ACC112 (cell line): Measurements from ENCODE around the gene GTF2F1.

Experiments used
- H2AFZ ChIP-seq: fragments of 200-600 bp; sonication (generic); one replicate; pipeline ENCODE4 v1.6.0; 2017; ENCODE audit warnings: antibody characterized with exemption, low read length; ENCODE audit not compliant: unreplicated experiment
- H3K27ac ChIP-seq: fragments of 200-600 bp; sonication (generic); 2 replicates; pipeline ENCODE4 v1.5.1; 2014; ENCODE audit warnings: low read depth, mild to moderate bottlenecking, antibody characterized with exemption, low read length, moderate library complexity
- H3K27me3 ChIP-seq: fragments of 200-600 bp; sonication (generic); 2 replicates; pipeline ENCODE4 v1.6.1; 2014; ENCODE audit warnings: mild to moderate bottlenecking, antibody characterized with exemption, low read length, moderate library complexity, mixed read lengths; ENCODE audit not compliant: insufficient read depth
- H3K36me3 ChIP-seq: fragments of 200-600 bp; sonication (generic); 2 replicates; pipeline ENCODE4 v1.6.1; 2016; ENCODE audit warnings: mild to moderate bottlenecking, antibody characterized with exemption, low read length, moderate library complexity, mixed read lengths; ENCODE audit not compliant: insufficient read depth
- H3K4me1 ChIP-seq: fragments of 200-600 bp; sonication (generic); one replicate; pipeline ENCODE4 v1.6.1; 2016; ENCODE audit warnings: low read length, mixed read lengths; ENCODE audit not compliant: insufficient read depth, unreplicated experiment, control insufficient read depth
- H3K4me3 ChIP-seq: fragments of 200-600 bp; sonication (generic); 2 replicates; pipeline ENCODE4 v1.5.1; 2014; ENCODE audit warnings: mild to moderate bottlenecking, low read depth, low read length
- H3K79me2 ChIP-seq: fragments of 200-600 bp; sonication (generic); one replicate; pipeline ENCODE4 v1.6.0; 2016; ENCODE audit warnings: low read length; ENCODE audit not compliant: control insufficient read depth, unreplicated experiment, insufficient read depth

GTF2F1 gene

GRCh38 chr19:6427131-6427530 lies 34.2 kb upstream of the GTF2F1 start:
- Histone ChIP-seq H3K4me1 (peaks cover 14% of the 10 kb centered on the region), H3K36me3 (no peaks in the 10 kb centered on the region), H3K27me3 (no peaks in the 10 kb centered on the region), H3K79me2 (peaks cover 21% of the 10 kb centered on the region), H2AFZ (no peak overlapping the region), H3K4me3 (no peak overlapping the region), H3K27ac (no peak overlapping the region)

GRCh38 chr19:6425732-6426620 lies 33.0 kb upstream of the GTF2F1 start:
- H2AFZ ChIP-seq: peak overlapping the region; percentile 33
- H3K4me3 ChIP-seq: peak overlapping the region; percentile 68
- peak overlapping the region; percentile 77 for H3K27ac ChIP-seq
- H3K27me3 ChIP-seq: no peaks in the 10 kb centered on the region
- peaks cover 14% of the 10 kb centered on the region for H3K4me1 ChIP-seq
- peaks cover 33% of the 10 kb centered on the region for H3K79me2 ChIP-seq
- H3K36me3 ChIP-seq: no peaks in the 10 kb centered on the region

- Histone ChIP-seq H3K36me3 (no peaks in the 10 kb centered on the region), H2AFZ (peak overlapping the region; percentile 29), H3K4me1 (peaks cover 14% of the 10 kb centered on the region), H3K27me3 (no peaks in the 10 kb centered on the region), H3K79me2 (peaks cover 41% of the 10 kb centered on the region), H3K4me3 (peak overlapping the region; percentile 68), H3K27ac (peak overlapping the region; percentile 77)
These were observed 32.2 kb upstream of the GTF2F1 start for GRCh38 chr19:6424939-6425731.

- Histone ChIP-seq H2AFZ (peak within 1 kb of the TSS; percentile 29), H3K79me2 (peaks cover 46% of the 10 kb centered on the region), H3K27ac (peak within 1 kb of the TSS; percentile 77)
These were observed 31.4 kb upstream of the GTF2F1 start, which contains the start of gene KHSRP for GRCh38 chr19:6424195-6424938. Gene KHSRP (minus strand): TSS chr19:6424811. CDS start chr19:6424701, 110 bp downstream.

GRCh38 chr19:6423499-6424194 lies 30.7 kb upstream of the GTF2F1 start:
- H3K36me3 ChIP-seq: no peaks in the 10 kb centered on the region
- peaks cover 14% of the 10 kb centered on the region for H3K4me1 ChIP-seq
- no peak overlapping the region for H2AFZ ChIP-seq
- no peaks in the 10 kb centered on the region for H3K27me3 ChIP-seq
- peaks cover 51% of the 10 kb centered on the region for H3K79me2 ChIP-seq
- H3K4me3 ChIP-seq: peak overlapping the region; percentile 98
- H3K27ac ChIP-seq: peak overlapping the region; percentile 48; the same call in 1 of the 2 replicates

More at GRCh38 chr19:6424195-6424938, 31.4 kb upstream of the GTF2F1 start, which contains the start of gene KHSRP:
- Histone ChIP-seq H3K36me3 (no peaks in the 10 kb centered on the region), H3K4me1 (peaks cover 14% of the 10 kb centered on the region), H3K27me3 (no peaks in the 10 kb centered on the region), H3K4me3 (peak within 1 kb of the TSS; percentile 98)

- Histone ChIP-seq H3K27ac (no peak overlapping the region), H3K27me3 (no peaks in the 10 kb centered on the region), H3K36me3 (no peaks in the 10 kb centered on the region), H3K4me1 (peaks cover 14% of the 10 kb centered on the region), H2AFZ (no peak overlapping the region), H3K4me3 (no peak overlapping the region), H3K79me2 (peaks cover 51% of the 10 kb centered on the region)
These were observed 28.4 kb upstream of the GTF2F1 start for GRCh38 chr19:6421075-6422014.

GRCh38 chr19:6418562-6418932 lies 25.6 kb upstream of the GTF2F1 start:
- no peak overlapping the region for H3K27ac ChIP-seq
- H3K36me3 ChIP-seq: no peaks in the 10 kb centered on the region
- peaks cover 44% of the 10 kb centered on the region for H3K79me2 ChIP-seq
- H3K4me3 ChIP-seq: no peak overlapping the region
- no peak overlapping the region for H2AFZ ChIP-seq
- peaks cover 10% of the 10 kb centered on the region for H3K4me1 ChIP-seq
- no peaks in the 10 kb centered on the region for H3K27me3 ChIP-seq

- no peaks in the 10 kb centered on the region for H3K36me3 ChIP-seq
These were observed 25.0 kb upstream of the GTF2F1 start for GRCh38 chr19:6417713-6418561.

More at GRCh38 chr19:6417713-6418561, 25.0 kb upstream of the GTF2F1 start:
- Histone ChIP-seq H3K27ac (no peak overlapping the region), H2AFZ (no peak overlapping the region), H3K4me1 (peaks cover 6% of the 10 kb centered on the region), H3K27me3 (no peaks in the 10 kb centered on the region), H3K79me2 (peaks cover 38% of the 10 kb centered on the region), H3K4me3 (no peak overlapping the region)
